Measurements from ENCODE around the gene JMJD1C.

The JMJD1C gene

DNA sequence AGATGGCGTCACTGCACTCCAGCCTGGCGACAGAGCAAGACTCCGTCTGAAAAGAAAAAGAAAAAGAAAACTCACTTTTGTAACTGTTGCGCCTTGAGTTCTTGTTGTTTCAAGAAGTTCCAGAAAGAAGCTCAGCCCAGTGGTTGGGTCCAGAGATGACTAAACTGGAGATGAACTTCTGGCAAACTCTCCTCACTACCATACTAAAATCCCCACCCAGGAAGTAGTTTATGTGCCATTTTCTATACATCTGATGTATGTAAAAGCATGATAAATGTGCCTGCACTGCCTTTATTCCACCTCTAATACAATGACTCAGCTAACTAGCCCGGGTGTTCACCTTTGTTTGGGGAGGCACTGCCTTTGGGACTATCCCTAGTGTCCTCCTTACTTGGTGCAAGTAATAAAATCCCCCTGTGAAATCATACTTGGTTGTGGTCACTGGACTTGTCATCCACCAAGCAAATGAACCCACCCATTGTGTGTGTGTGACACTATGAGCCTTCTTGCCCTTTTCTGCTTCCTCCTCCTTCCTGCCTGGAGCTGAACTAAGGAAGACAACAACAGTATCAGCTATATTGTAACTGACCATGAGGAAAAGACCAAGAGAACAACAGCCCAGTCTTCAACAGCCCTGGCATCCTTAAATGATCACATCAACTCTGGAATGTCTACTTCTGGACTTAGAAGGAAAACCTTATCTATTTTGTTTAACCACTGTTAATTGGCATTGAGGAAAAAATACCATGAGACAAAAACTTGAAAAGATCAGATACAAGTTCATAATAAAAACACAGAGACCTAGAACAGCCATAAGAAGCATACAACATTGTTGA lies 33.6 kb downstream of the JMJD1C start:
- peak; percentile 33 for DNase-seq (ENCODE audit: low read depth)
- H3K4me3 ChIP-seq (replicated peaks; ENCODE audit: low read depth, low read length) = no peak overlapping the region
- TF ChIP-seq, protein P1, sequence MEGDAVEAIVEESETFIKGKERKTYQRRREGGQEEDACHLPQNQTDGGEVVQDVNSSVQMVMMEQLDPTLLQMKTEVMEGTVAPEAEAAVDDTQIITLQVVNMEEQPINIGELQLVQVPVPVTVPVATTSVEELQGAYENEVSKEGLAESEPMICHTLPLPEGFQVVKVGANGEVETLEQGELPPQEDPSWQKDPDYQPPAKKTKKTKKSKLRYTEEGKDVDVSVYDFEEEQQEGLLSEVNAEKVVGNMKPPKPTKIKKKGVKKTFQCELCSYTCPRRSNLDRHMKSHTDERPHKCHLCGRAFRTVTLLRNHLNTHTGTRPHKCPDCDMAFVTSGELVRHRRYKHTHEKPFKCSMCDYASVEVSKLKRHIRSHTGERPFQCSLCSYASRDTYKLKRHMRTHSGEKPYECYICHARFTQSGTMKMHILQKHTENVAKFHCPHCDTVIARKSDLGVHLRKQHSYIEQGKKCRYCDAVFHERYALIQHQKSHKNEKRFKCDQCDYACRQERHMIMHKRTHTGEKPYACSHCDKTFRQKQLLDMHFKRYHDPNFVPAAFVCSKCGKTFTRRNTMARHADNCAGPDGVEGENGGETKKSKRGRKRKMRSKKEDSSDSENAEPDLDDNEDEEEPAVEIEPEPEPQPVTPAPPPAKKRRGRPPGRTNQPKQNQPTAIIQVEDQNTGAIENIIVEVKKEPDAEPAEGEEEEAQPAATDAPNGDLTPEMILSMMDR (IDR thresholded peaks at IDR 0.05; ENCODE audit: low read length, missing control alignments) = no peak

DNA sequence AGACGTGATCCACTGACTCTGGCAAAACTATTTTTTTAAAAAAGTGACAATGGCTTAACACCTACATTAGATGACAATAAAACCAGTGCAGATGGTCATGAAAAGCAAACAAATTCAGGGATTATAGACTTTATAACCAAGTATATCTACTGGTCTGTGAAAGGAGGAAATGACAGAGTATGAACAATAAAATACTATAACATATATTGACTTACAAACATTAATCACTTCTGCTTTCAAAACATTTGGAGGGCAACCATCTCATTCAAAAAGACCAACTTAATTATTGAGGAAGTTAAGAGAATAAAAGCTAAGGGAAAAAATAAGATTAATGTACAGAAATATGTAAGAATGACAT lies 34.8 kb downstream of the JMJD1C start:
- DNase-seq (ENCODE audit: low read depth) = no peak
- TF ChIP-seq, protein P1 (IDR thresholded peaks at IDR 0.05; ENCODE audit: low read length, missing control alignments) = no peak

DNA sequence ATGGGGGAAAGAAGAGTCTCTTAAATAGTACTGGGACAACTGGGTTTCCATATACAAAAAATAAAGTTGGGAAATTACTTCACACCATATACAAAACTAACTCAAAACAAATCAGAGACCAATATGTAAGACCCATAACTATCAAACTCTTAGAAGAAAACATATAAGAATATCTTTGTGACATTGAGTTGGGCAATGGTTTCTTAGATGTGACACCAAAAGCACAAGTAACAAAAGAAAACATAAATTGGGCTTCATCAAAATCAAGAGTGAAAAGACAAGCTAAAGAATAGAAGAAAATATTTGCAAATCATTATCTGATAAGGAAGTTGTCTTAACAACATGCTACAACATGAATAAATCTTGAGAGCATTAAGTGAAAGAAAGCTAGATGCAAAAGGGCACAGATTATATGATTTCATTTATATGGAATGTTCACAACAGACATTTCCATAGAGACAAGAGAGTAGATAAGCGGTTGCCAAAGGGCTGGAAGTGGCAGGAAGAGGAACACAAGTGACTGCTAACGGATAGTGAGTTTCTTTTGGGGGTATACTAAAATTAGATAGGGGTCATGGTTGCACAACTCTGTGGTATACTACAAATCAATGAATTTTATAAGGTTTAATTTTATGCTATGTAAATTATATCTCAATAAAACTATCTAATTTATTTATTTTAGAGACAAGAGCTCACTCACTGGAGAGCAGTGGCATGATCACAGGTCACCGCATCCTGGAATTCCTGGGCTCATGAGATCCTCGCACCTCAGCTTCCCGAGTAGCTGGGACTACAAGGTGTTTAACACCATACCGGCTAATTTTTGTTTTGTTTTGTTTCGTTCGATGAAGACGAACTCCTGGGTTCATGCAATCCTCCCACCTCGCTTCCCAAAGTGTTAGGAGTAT lies 35.4 kb downstream of the JMJD1C start:
- DNase-seq (ENCODE audit: low read depth) = peak; percentile 85
- H3K4me3 ChIP-seq (replicated peaks; ENCODE audit: low read depth, low read length) = no peak overlapping the region
- TF ChIP-seq, protein P1 (IDR thresholded peaks at IDR 0.05; ENCODE audit: low read length, missing control alignments) = no peak

More for the DNA sequence above, 34.8 kb downstream of the JMJD1C start:
- no peak overlapping the region for H3K4me3 ChIP-seq (replicated peaks; ENCODE audit: low read depth, low read length)

DNA sequence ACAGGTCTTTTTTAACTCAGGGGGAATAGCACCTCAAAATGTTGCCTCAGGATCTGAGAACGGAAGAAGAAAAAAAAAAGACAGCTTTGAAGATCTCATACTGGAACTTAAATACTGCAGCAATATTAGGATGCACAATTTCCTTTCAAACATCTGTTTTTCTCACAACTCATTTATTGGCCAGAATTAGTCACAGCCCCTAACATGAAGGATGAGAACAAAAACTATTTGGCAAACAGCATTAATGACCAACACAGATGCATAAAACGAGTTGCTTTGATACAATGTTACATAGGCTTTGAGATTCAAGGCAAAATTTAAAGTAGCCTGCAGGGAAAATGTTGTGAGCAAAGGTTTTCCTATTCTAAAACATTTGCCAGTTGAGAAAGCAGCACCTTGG lies 36.5 kb downstream of the JMJD1C start:
- peak; percentile 58 for DNase-seq (ENCODE audit: low read depth)

DNA sequence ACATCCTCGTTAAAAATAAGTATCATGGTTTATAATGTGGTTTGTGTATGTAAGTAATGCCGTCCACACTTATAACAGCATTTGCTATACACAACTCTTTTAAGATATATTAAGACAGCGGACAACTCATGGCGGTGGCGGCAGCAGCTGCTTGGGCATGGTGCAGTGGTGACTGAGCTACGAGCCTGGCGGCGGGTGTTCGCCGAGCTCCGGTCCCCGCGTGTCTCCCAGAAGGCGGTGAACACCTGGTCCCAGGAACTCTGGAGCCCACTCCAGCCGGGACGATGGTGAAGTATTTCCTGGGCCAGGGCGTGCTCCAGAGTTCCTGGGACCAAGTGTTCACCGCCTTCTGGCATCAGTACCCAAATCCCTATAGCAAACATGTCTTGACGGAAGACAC lies 38.8 kb downstream of the JMJD1C start:
- no peak for DNase-seq (ENCODE audit: low read depth)
- no peak overlapping the region for H3K4me3 ChIP-seq (replicated peaks; ENCODE audit: low read depth, low read length)
- TF ChIP-seq, protein P1 (IDR thresholded peaks at IDR 0.05; ENCODE audit: low read length, missing control alignments) = no peak

More for the DNA sequence above, 36.5 kb downstream of the JMJD1C start:
- TF ChIP-seq, protein P1 (IDR thresholded peaks at IDR 0.05; ENCODE audit: low read length, missing control alignments) = no peak
- no peak overlapping the region for H3K4me3 ChIP-seq (replicated peaks; ENCODE audit: low read depth, low read length)

DNA sequence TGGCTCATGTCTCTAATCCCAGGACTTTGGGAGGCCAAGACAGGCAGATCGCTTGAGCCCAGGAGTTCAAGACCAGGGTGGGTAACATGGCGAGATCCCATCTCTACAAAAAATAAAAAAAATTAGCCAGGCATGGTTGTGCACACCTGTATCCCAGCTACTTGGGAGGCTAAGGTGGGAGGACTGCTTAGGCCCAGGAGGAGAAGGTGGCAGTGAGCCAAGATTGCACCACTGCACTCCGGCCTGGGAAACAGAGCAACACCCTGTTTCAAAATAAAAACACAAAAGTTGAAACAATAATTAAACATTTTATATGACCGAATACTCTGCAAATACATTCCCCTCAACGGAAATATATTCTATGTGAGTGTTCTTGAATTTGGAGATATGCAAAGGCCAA lies 40.3 kb downstream of the JMJD1C start:
- no peak overlapping the region for H3K4me3 ChIP-seq (replicated peaks; ENCODE audit: low read depth, low read length)
- TF ChIP-seq, protein P1 (IDR thresholded peaks at IDR 0.05; ENCODE audit: low read length, missing control alignments) = no peak
- DNase-seq (ENCODE audit: low read depth) = no peak
